GM19372 (cell line): Measurements from ENCODE around the gene IL18.
"Not testable (repeated sequence)": the region's sequence is repeated elsewhere in the genome, so short reads cannot be mapped to it uniquely, and the experiment has no call there.

Experiments used
- ATAC-seq: cut with Tn5 transposase; IDR thresholded peaks from one replicate; pipeline ENCODE4 v1.9.1; 2021; ENCODE audit warnings: mild to moderate bottlenecking, low read depth, moderate library complexity; ENCODE audit not compliant: unreplicated experiment

The IL18 gene

GRCh38 chr11:112163875-112164685 is at the start of gene IL18:
Gene IL18, minus strand, starts transcription at chr11:112164094. Its CDS starts 9,041 bp downstream, at chr11:112155053.
- ATAC-seq, result no peak

- ATAC-seq, result no peak
Measured at GRCh38 chr11:112212710-112213109, 48.8 kb upstream of the IL18 start.

GRCh38 chr11:112212290-112212689 is 48.4 kb upstream of the IL18 start:
- no peak for ATAC-seq

- ATAC-seq, result no peak
Measured at GRCh38 chr11:112211536-112211935, 47.6 kb upstream of the IL18 start.

GRCh38 chr11:112210890-112211289 is 47.0 kb upstream of the IL18 start:
- no peak for ATAC-seq

GRCh38 chr11:112206071-112206470 is 42.2 kb upstream of the IL18 start:
- ATAC-seq, result no peak

GRCh38 chr11:112200252-112200651 is 36.4 kb upstream of the IL18 start:
- ATAC-seq, result no peak

- ATAC-seq, result not testable (repeated sequence)
Measured at GRCh38 chr11:112199101-112199500, 35.2 kb upstream of the IL18 start.

GRCh38 chr11:112196519-112197087 is 32.7 kb upstream of the IL18 start:
- no peak for ATAC-seq

GRCh38 chr11:112195951-112196351 is 32.1 kb upstream of the IL18 start:
- ATAC-seq, result no peak

- ATAC-seq, result not testable (repeated sequence)
Measured at GRCh38 chr11:112195113-112195512, 31.2 kb upstream of the IL18 start.

- no peak for ATAC-seq
Measured at GRCh38 chr11:112186304-112186703, 22.4 kb upstream of the IL18 start.

- no peak for ATAC-seq
Measured at GRCh38 chr11:112185883-112186282, 22.0 kb upstream of the IL18 start.

- no peak for ATAC-seq
Measured at GRCh38 chr11:112182867-112183266, 19.0 kb upstream of the IL18 start.

GRCh38 chr11:112179601-112180000 is 15.7 kb upstream of the IL18 start:
- ATAC-seq, result no peak

- no peak for ATAC-seq
Measured at GRCh38 chr11:112178936-112179335, 15.0 kb upstream of the IL18 start.

- ATAC-seq, result no peak
Measured at GRCh38 chr11:112178428-112178827, 14.5 kb upstream of the IL18 start.

GRCh38 chr11:112177589-112177988 is 13.7 kb upstream of the IL18 start:
- no peak for ATAC-seq

- no peak for ATAC-seq
Measured at GRCh38 chr11:112176077-112176476, 12.2 kb upstream of the IL18 start.

GRCh38 chr11:112175599-112175952 is 11.7 kb upstream of the IL18 start:
- ATAC-seq, result no peak

- ATAC-seq, result peak; percentile 84
Measured at GRCh38 chr11:112174789-112175598, 11.1 kb upstream of the IL18 start, which contains the start of gene BCO2. Gene BCO2, plus strand, starts transcription at chr11:112175512. Its CDS starts 90 bp downstream, at chr11:112175602.
